Left renal cortex interstitium (tissue), 4 donors: ENCODE measurements around the gene TAC4. TPM values are rescaled to one million over a fixed set of nuclear protein-coding genes. Genes with fewer than 3 reads are reported as not detected.

Source experiments
- DNase-seq, 4 donors: peaks; one replicate each; pipeline ENCODE4 v3.0.0-alpha.2; 2013; ENCODE audit warnings: low read depth in 4 of 4, low spot score in 2 of 4, missing footprints in 1 of 4
- polyA plus RNA-seq, 4 donors: library from polyadenylated mRNA; unstranded; fragments of 120-200 nt; gene quantifications; one replicate each; pipeline ENCODE4 v1.2.1, GENCODE V29; 2013; ENCODE audit not compliant: insufficient read length in 4 of 4

TAC4 gene
- polyA plus RNA-seq, 4 donors, result 0.96 to 1.1 TPM; not detected in 2

- DNase-seq, result no peak
Measured at GRCh38 chr17:49873926-49874325, 26.1 kb upstream of the TAC4 start.

GRCh38 chr17:49873466-49873865, 25.6 kb upstream of the TAC4 start:
- DNase-seq, result no peak

GRCh38 chr17:49872754-49873377, 25.0 kb upstream of the TAC4 start:
- no peak for DNase-seq

GRCh38 chr17:49871211-49871610, 23.3 kb upstream of the TAC4 start:
- DNase-seq, result no peak

- no peak for DNase-seq
Measured at GRCh38 chr17:49870298-49870697, 22.4 kb upstream of the TAC4 start.

GRCh38 chr17:49869038-49869374, 21.1 kb upstream of the TAC4 start:
- DNase-seq, result no peak

GRCh38 chr17:49866882-49867413, 19.1 kb upstream of the TAC4 start:
- no peak for DNase-seq

GRCh38 chr17:49866019-49866380, 18.1 kb upstream of the TAC4 start:
- DNase-seq, result no peak

- no peak for DNase-seq
Measured at GRCh38 chr17:49862781-49863331, 15.0 kb upstream of the TAC4 start.

GRCh38 chr17:49861150-49861884, 13.4 kb upstream of the TAC4 start:
- DNase-seq, result no peak

GRCh38 chr17:49859991-49860953, 12.4 kb upstream of the TAC4 start:
- DNase-seq, result no peak

GRCh38 chr17:49858796-49859195, 10.9 kb upstream of the TAC4 start:
- DNase-seq, result no peak

GRCh38 chr17:49854126-49854525, 6.3 kb upstream of the TAC4 start:
- no peak for DNase-seq

- no peak for DNase-seq
Measured at GRCh38 chr17:49853470-49854015, 5.7 kb upstream of the TAC4 start.

- DNase-seq, result peak in 1 of 4 donors; percentile 49
Measured at GRCh38 chr17:49851387-49852291, 3.8 kb upstream of the TAC4 start.

GRCh38 chr17:49850772-49851386, 3.0 kb upstream of the TAC4 start:
- DNase-seq, result no peak

GRCh38 chr17:49850218-49850610, 2.3 kb upstream of the TAC4 start:
- DNase-seq, result no peak

- no peak for DNase-seq
Measured at GRCh38 chr17:49848739-49849138, 870 bp upstream of the TAC4 start.
